Mesenchymal stem cell (in vitro differentiated cells and primary cell): Measurements from ENCODE around the gene CAPZB.
A peak's percentile ranks its signal among the peaks of the same experiment; 100 is the strongest.

Experiments
- DNase-seq: peaks from one replicate; pipeline ENCODE4 v3.0.0-alpha.2; 2013
- H2AFZ ChIP-seq: one replicate; pipeline ENCODE4 v1.6.1; 2013; ENCODE audit warnings: low read depth, mild to moderate bottlenecking, control low read depth, inconsistent platforms, low read length, moderate library complexity
- H2AK5ac ChIP-seq: 2 replicates; pipeline ENCODE4 v1.6.1; 2013; ENCODE audit warnings: low read length, moderate library complexity, mild to moderate bottlenecking, inconsistent platforms; ENCODE audit not compliant: severe bottlenecking
- H2BK120ac ChIP-seq: one replicate; pipeline ENCODE4 v1.6.1; 2013; ENCODE audit warnings: low read depth, mild to moderate bottlenecking, inconsistent platforms, low read length, moderate library complexity
- H2BK12ac ChIP-seq, 2 experiments: one replicate each; pipeline ENCODE4 v1.6.1; 2013; ENCODE audit warnings: inconsistent platforms in 2 of 2, low read length in 2 of 2, mild to moderate bottlenecking in 2 of 2, moderate library complexity in 2 of 2, control low read depth in 1 of 2
- H2BK15ac ChIP-seq: one replicate; pipeline ENCODE4 v1.6.1; 2013; ENCODE audit warnings: mild to moderate bottlenecking, low read depth, inconsistent platforms; ENCODE audit not compliant: poor library complexity, severe bottlenecking
- H2BK5ac ChIP-seq: 2 replicates; pipeline ENCODE4 v1.6.1; 2013; ENCODE audit warnings: low read depth, mild to moderate bottlenecking, low read length, control low read depth, inconsistent platforms; ENCODE audit not compliant: poor library complexity, severe bottlenecking
- H3K14ac ChIP-seq, 2 experiments: one replicate each; pipeline ENCODE4 v1.6.1; 2013; ENCODE audit warnings: inconsistent platforms in 2 of 2, low read length in 2 of 2, control low read depth in 1 of 2, mild to moderate bottlenecking in 1 of 2, moderate library complexity in 1 of 2
- H3K18ac ChIP-seq, 2 experiments: one replicate each; pipeline ENCODE4 v1.6.1; 2013; ENCODE audit warnings: inconsistent platforms in 2 of 2, low read length in 2 of 2, control low read depth in 1 of 2, low read depth in 1 of 2, mild to moderate bottlenecking in 1 of 2
- H3K23ac ChIP-seq, 2 experiments: one replicate each; pipeline ENCODE4 v1.6.1; 2013; ENCODE audit warnings: inconsistent platforms in 2 of 2, low read length in 2 of 2, mild to moderate bottlenecking in 2 of 2, moderate library complexity in 2 of 2, control low read depth in 1 of 2
- H3K27ac ChIP-seq: 2 replicates; pipeline ENCODE4 v1.5.1; 2013; ENCODE audit warnings: mild to moderate bottlenecking, moderate library complexity, low read length, control low read depth, inconsistent platforms; ENCODE audit not compliant: poor library complexity, severe bottlenecking
- H3K27me3 ChIP-seq, 2 experiments: 2 replicates each; pipeline versions ENCODE4 v1.6.1 to v1.7.0; 2013; ENCODE audit warnings: low read length in 2 of 2, mild to moderate bottlenecking in 2 of 2, moderate library complexity in 2 of 2, control low read depth in 1 of 2, inconsistent platforms in 1 of 2; ENCODE audit not compliant: control insufficient read depth in 1 of 2, insufficient read depth in 1 of 2
- H3K36me3 ChIP-seq, 2 experiments: 2 replicates each; pipeline versions ENCODE4 v1.6.1 to v1.7.0; 2013; ENCODE audit warnings: low read length in 2 of 2, control low read depth in 1 of 2, inconsistent platforms in 1 of 2, low read depth in 1 of 2, mild to moderate bottlenecking in 1 of 2; ENCODE audit not compliant: insufficient read depth in 2 of 2, control insufficient read depth in 1 of 2
- H3K4ac ChIP-seq, 2 experiments: one replicate each; pipeline ENCODE4 v1.6.1; 2013; ENCODE audit warnings: inconsistent platforms in 2 of 2, low read length in 2 of 2, mild to moderate bottlenecking in 2 of 2, moderate library complexity in 2 of 2, control low read depth in 1 of 2, low read depth in 1 of 2
- H3K4me1 ChIP-seq: 2 replicates; pipeline ENCODE4 v1.6.1; 2013; ENCODE audit warnings: low read depth, low read length, control low read depth; ENCODE audit not compliant: control insufficient read depth, insufficient read depth
- H3K4me2 ChIP-seq: 2 replicates; pipeline ENCODE4 v1.6.1; 2013; ENCODE audit warnings: low read length, mild to moderate bottlenecking, inconsistent platforms; ENCODE audit not compliant: poor library complexity, severe bottlenecking
- H3K4me3 ChIP-seq, 2 experiments: 2 replicates each; pipeline versions ENCODE4 v1.5.1 to v1.7.0; 2013; ENCODE audit warnings: low read length in 2 of 2, mild to moderate bottlenecking in 2 of 2, control low read depth in 1 of 2, low read depth in 1 of 2; ENCODE audit not compliant: insufficient read depth in 1 of 2
- H3K79me1 ChIP-seq: replicated peaks from 2 replicates; pipeline ENCODE4 v1.6.1; 2013; ENCODE audit warnings: mild to moderate bottlenecking, control low read depth, low read length, inconsistent platforms; ENCODE audit not compliant: poor library complexity, severe bottlenecking
- H3K9ac ChIP-seq: 2 replicates; pipeline ENCODE4 v1.7.0; 2013; ENCODE audit warnings: mild to moderate bottlenecking, low read length, moderate library complexity
- H3K9me3 ChIP-seq: 2 replicates; pipeline ENCODE4 v1.7.0; 2013; ENCODE audit warnings: mild to moderate bottlenecking, low read length; ENCODE audit not compliant: control insufficient read depth
- H4K8ac ChIP-seq: one replicate; pipeline ENCODE4 v1.6.1; 2013; ENCODE audit warnings: inconsistent platforms, mild to moderate bottlenecking, low read length, moderate library complexity
- H4K91ac ChIP-seq: one replicate; pipeline ENCODE4 v1.6.1; 2013; ENCODE audit warnings: mild to moderate bottlenecking, low read length, inconsistent platforms
- WGBS: methylation state at CpG from one replicate; pipeline ENCODE4 v1.1.7; 2013; ENCODE audit warnings: mixed read lengths; 5-methylcytosine and 5-hydroxymethylcytosine counted together

Gene CAPZB

DNA sequence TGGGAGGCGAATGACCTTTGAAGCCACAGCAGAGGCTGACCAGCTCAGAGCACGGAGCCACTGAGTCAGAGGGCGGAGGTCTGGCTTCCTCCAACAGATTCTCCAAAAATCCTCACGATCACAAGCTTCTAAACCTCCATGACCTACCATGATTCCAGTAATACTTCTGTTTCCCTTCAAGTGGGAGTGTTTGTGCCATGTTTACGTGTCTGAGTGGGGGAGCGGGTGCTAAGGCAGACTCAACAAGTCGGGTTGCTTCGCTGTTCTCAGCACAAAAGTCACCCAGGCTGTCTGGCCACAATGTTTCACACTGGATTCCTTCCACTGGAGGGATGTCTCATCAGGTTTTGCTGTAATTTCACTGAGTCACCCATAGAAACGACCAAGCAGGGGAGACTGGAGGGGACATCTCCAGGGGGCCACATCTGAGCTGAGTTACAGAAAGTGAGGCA, 87.0 kb downstream of the CAPZB start:
- Histone ChIP-seq H3K27ac (peak overlapping the region; percentile 66), H3K4me2 (no peak overlapping the region), H3K4me3 (no peak overlapping the region), H2AK5ac (peak overlapping the region; percentile 27), H3K4ac (no peak overlapping the region), H2BK5ac (no peak overlapping the region), H4K91ac (no peak overlapping the region), H4K8ac (peak overlapping the region; percentile 22), H3K9me3 (no peaks in the 10 kb centered on the region), H3K14ac (no peak overlapping the region), H3K27me3 (no peaks in the 10 kb centered on the region), H3K79me1 (peaks cover 41% of the 10 kb centered on the region), H3K4me1 (peaks cover 36% of the 10 kb centered on the region), H2BK12ac (peak overlapping the region; percentile 11 to 29), H2BK15ac (no peak overlapping the region), H3K9ac (peak overlapping the region; percentile 65), H3K23ac (no peak overlapping the region), H2AFZ (no peak overlapping the region), H2BK120ac (no peak overlapping the region), H3K36me3 (peaks cover 33 to 49% of the 10 kb centered on the region in 2 experiments), H3K18ac (peak overlapping the region in 1 of 2 experiments; percentile 83)
- DNase-seq, result peak; percentile 99
- WGBS, result 56% methylated on average over 8 of the region's 9 CpGs

DNA sequence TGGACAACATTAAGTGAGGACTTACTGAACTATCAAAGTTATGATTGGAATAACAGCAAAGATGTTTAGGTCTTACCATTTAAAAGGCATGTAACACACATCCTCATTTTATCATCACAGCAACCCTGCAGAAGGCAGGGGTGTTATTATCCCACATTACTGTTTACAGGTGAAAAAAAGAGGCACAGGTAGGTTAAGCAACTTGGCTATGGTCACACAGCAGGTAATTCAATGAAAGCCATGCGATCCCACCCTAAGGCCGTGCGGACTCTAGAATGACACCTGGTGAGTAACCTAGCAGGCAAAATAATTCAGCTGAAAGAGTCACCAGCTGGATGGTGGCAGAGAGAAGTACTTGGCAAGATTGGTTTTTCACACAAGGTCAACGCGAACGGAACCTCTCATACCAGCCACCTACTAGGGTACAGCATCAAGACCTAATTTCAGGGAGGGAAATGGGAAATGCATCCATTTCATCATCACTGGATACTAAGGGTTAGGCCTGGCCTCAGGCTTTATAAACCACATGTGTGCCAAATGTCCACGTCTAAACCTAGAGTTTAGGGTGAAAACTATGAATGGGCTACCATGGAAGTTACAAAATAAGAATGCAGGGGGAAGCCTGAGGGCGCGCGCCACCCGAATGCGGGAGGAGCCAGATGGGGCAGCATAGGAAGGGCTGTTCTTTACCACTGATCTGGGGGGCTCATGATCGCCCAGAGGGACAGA, 88.0 kb downstream of the CAPZB start:
- peak overlapping the region in 1 of 2 experiments; percentile 11 for H2BK12ac ChIP-seq
- no peaks in the 10 kb centered on the region for H3K9me3 ChIP-seq
- H2BK120ac ChIP-seq, result no peak overlapping the region
- H3K14ac ChIP-seq, result no peak overlapping the region
- H3K23ac ChIP-seq, result no peak overlapping the region
- no peak overlapping the region for H3K4me2 ChIP-seq
- H2AK5ac ChIP-seq, result peak overlapping the region; percentile 57
- H3K79me1 ChIP-seq, result peaks cover 41% of the 10 kb centered on the region
- no peak overlapping the region for H3K18ac ChIP-seq
- peaks cover 30 to 43% of the 10 kb centered on the region in 2 experiments for H3K36me3 ChIP-seq
- H4K8ac ChIP-seq, result no peak overlapping the region
- H3K4ac ChIP-seq, result no peak overlapping the region
- H3K4me1 ChIP-seq, result peaks cover 42% of the 10 kb centered on the region
- no peak overlapping the region for H3K27ac ChIP-seq
- H3K4me3 ChIP-seq, result no peak overlapping the region
- H2AFZ ChIP-seq, result no peak overlapping the region
- DNase-seq, result no peak
- no peaks in the 10 kb centered on the region for H3K27me3 ChIP-seq
- no peak overlapping the region for H4K91ac ChIP-seq
- no peak overlapping the region for H2BK5ac ChIP-seq
- no peak overlapping the region for H2BK15ac ChIP-seq
- H3K9ac ChIP-seq, result peak overlapping the region; percentile 65
- 94% methylated on average over 13 of the region's 13 CpGs for WGBS

DNA sequence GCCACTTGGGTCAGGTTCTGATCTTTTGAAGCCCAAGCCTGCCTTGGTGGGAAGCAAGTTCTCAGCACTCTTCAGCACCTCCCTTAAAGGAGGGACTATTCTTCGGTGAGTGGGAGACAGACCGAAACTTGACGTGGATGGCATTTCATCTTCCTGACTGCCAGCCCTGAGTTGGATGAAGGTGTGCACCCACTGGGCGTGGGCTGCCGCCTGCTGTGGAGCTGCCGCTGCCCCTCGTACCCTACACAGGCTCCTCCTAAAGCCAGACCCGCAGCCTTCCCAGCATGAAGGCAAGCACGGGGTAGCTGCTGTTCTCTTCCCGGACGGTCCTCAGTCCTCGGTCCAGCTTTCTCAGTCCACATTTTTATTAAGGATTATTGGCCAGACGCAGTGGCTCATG, 89.1 kb downstream of the CAPZB start:
- no peak overlapping the region for H3K4me3 ChIP-seq
- no peak overlapping the region for H4K8ac ChIP-seq
- H3K36me3 ChIP-seq, result peaks cover 27 to 33% of the 10 kb centered on the region in 2 experiments
- H3K23ac ChIP-seq, result no peak overlapping the region
- no peak overlapping the region for H2AK5ac ChIP-seq
- H3K9me3 ChIP-seq, result no peaks in the 10 kb centered on the region
- H4K91ac ChIP-seq, result peak overlapping the region; percentile 45
- no peak overlapping the region for H2BK120ac ChIP-seq
- no peak for DNase-seq
- H2BK12ac ChIP-seq, result peak overlapping the region in 1 of 2 experiments; percentile 75
- 98% methylated on average over 13 of the region's 13 CpGs for WGBS
- H3K27me3 ChIP-seq, result no peaks in the 10 kb centered on the region
- no peak overlapping the region for H3K14ac ChIP-seq
- peak overlapping the region in 1 of 2 experiments; percentile 59 for H3K18ac ChIP-seq
- H3K27ac ChIP-seq, result no peak overlapping the region
- peaks cover 37% of the 10 kb centered on the region for H3K79me1 ChIP-seq
- H3K9ac ChIP-seq, result peak overlapping the region; percentile 17
- peaks cover 47% of the 10 kb centered on the region for H3K4me1 ChIP-seq
- peak overlapping the region; percentile 81 for H2BK15ac ChIP-seq
- H2BK5ac ChIP-seq, result no peak overlapping the region
- H2AFZ ChIP-seq, result no peak overlapping the region
- H3K4ac ChIP-seq, result no peak overlapping the region
- H3K4me2 ChIP-seq, result no peak overlapping the region

DNA sequence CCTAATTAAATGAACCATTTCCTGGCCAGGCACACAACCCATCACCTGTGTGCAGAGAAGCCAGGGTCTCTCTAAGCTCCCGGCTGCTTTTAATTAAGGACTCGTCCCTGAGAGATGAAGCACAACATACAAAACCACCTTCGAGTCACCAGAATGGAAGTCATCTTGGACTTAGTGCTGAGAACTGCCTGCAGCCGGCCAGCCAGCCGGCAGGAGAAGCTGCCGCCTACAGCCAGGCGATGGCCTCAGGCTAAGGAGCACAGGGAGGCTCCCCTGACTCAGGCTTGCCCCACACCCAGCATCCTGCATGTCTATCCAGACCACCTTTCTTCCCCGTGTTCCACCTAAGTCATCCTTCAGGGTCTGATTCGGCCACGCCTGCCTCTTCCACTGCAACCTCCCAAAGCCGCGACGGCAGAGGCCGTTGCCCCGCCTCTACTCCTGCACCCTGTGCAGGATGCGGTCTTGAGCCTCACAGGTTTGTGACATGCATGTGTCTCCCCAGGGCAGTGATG, 89.6 kb downstream of the CAPZB start:
- Histone ChIP-seq H3K79me1 (peaks cover 36% of the 10 kb centered on the region), H3K14ac (no peak overlapping the region), H4K91ac (peak overlapping the region; percentile 11), H3K27me3 (no peaks in the 10 kb centered on the region), H3K9me3 (no peaks in the 10 kb centered on the region), H3K4me1 (peaks cover 46% of the 10 kb centered on the region), H3K4ac (no peak overlapping the region), H3K23ac (no peak overlapping the region), H2AK5ac (no peak overlapping the region), H3K4me2 (no peak overlapping the region), H3K18ac (no peak overlapping the region), H2AFZ (no peak overlapping the region), H2BK5ac (no peak overlapping the region), H2BK15ac (no peak overlapping the region), H3K36me3 (peaks cover 27 to 32% of the 10 kb centered on the region in 2 experiments), H3K9ac (peak overlapping the region; percentile 55), H3K27ac (no peak overlapping the region), H2BK120ac (no peak overlapping the region), H3K4me3 (no peak overlapping the region), H2BK12ac (no peak overlapping the region), H4K8ac (no peak overlapping the region)
- DNase-seq, result peak; percentile 57
- WGBS, result 89% methylated on average over 16 of the region's 16 CpGs
